Dendritic cell treated with granulocyte-macrophage colony-stimulating factor and Interleukin-4, amounts not matched to agents 40 ng/mL and 50 ng/mL, for 4 days (primary cell): Measurements from ENCODE around the gene C1orf74.

Experiments used
- H3K27ac Mint-ChIP-seq: one replicate; pipeline ENCODE4 v1.8.0; 2022; ENCODE audit warnings: mild to moderate bottlenecking, mixed read lengths
- H3K27me3 Mint-ChIP-seq: one replicate; pipeline ENCODE4 v1.8.0; 2022; ENCODE audit warnings: mild to moderate bottlenecking, mixed read lengths
- H3K36me3 Mint-ChIP-seq: one replicate; pipeline ENCODE4 v1.8.0; 2022; ENCODE audit warnings: low read depth, mixed read lengths
- H3K4me1 Mint-ChIP-seq: one replicate; pipeline ENCODE4 v1.8.0; 2022; ENCODE audit warnings: low read depth, mixed read lengths
- H3K4me3 Mint-ChIP-seq: one replicate; pipeline ENCODE4 v1.8.0; 2022; ENCODE audit warnings: mild to moderate bottlenecking, moderate library complexity, mixed read lengths
- H3K9me3 Mint-ChIP-seq: one replicate; pipeline ENCODE4 v1.8.0; 2022; ENCODE audit warnings: mixed read lengths
- intact Hi-C: fragments of 100-400 bp; cut with micrococcal nuclease; formaldehyde crosslinking; loops from one replicate; pipeline ENCODE4 v1.15.0; 2022

C1orf74 gene

DNA sequence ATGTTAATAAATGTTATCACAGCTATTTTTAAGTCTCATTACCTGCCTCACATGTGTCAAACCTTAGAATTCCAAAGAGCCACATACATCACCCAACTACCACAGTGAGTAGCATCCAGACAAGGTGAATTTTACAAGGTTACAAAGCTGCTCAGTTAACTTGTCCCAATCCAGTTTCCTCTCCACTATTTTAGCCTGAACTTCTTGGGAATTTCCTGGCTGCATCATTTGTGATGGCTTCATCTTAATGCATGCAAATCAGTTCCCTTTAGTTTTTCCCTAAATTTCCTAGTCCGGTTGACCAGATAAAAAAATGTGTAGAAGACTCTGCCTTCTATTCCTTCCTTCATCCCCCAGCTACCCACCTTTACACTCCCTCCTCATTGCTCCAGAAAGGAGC lies 29.1 kb downstream of the C1orf74 start:
- intact Hi-C loops, result no loop called here
- peak overlapping the region; percentile 91 for H3K27ac Mint-ChIP-seq
- no peaks in the 10 kb centered on the region for H3K27me3 Mint-ChIP-seq
- H3K9me3 Mint-ChIP-seq, result no peaks in the 10 kb centered on the region
- peaks cover 87% of the 10 kb centered on the region for H3K4me1 Mint-ChIP-seq
- H3K4me3 Mint-ChIP-seq, result peak overlapping the region; percentile 84
- H3K36me3 Mint-ChIP-seq, result peaks cover 22% of the 10 kb centered on the region

DNA sequence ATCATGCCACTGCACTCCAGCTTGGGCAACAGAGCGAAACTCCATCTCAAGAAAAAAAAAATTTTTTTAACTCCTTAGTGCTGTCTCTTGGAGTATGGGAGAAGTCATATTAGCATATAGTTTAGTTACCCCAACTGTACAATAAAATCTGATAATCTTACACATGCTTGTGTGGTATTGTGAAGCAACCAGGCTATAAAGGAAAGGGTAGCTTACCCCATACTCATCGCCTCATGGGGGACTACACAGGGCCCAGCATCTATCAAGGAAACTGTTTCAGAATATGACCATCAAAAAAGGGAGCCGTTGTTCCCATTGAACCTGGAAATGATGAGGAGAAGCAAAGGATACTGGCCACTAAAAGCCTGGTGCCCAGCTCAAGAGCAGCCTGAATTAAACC lies 31.5 kb downstream of the C1orf74 start:
- intact Hi-C loops, result no loop called here
- Mint-ChIP-seq H3K9me3 (no peaks in the 10 kb centered on the region), H3K4me1 (peaks cover 79% of the 10 kb centered on the region), H3K4me3 (no peak overlapping the region), H3K36me3 (no peaks in the 10 kb centered on the region), H3K27me3 (no peaks in the 10 kb centered on the region), H3K27ac (no peak overlapping the region)

DNA sequence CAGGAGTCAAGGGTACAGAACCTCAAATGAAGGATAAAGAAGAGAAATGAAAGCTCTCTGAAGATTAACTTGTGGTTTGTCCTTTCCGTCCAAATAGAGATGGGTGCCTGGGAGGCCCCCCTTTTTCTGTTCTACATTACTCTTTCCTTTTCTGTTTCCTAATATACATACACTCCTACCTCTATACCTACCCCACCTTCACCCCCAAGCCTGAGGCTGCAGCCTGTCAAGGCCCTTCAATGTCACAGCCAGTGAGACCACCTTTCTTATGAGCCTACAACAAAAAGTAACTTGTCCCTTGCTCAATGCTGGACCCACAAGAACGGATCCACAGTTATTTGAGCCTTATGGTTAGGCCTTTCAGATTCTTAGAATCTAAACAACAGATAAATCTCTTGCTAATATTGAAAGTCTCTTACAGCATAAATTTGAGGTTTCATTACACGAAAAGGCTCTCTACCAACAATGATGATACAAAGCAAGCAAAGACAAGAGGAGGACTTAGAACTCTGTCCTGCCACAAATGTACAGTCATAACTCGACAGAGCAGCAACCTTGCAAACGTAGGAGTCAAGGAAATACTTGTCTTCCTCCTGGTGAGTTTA lies 32.6 kb downstream of the C1orf74 start:
- no peaks in the 10 kb centered on the region for H3K36me3 Mint-ChIP-seq
- peak overlapping the region; percentile 73 for H3K27ac Mint-ChIP-seq
- peaks cover 75% of the 10 kb centered on the region for H3K4me1 Mint-ChIP-seq
- intact Hi-C loops, result no loop called here
- H3K4me3 Mint-ChIP-seq, result no peak overlapping the region
- no peaks in the 10 kb centered on the region for H3K27me3 Mint-ChIP-seq
- no peaks in the 10 kb centered on the region for H3K9me3 Mint-ChIP-seq

GRCh38 chr1:209749670-209750323 lies 34.6 kb downstream of the C1orf74 start:
- Mint-ChIP-seq H3K4me3 (no peak overlapping the region), H3K27me3 (no peaks in the 10 kb centered on the region), H3K27ac (no peak overlapping the region), H3K36me3 (no peaks in the 10 kb centered on the region), H3K9me3 (no peaks in the 10 kb centered on the region), H3K4me1 (peaks cover 62% of the 10 kb centered on the region)
- intact Hi-C loops, result loop anchor here (5.0 kb wide), 1 partner anchor 97 kb away; the partner anchor contains the start of gene LAMB3

- peaks cover 63% of the 10 kb centered on the region for H3K4me1 Mint-ChIP-seq
- no peaks in the 10 kb centered on the region for H3K27me3 Mint-ChIP-seq
- intact Hi-C loops, result loop anchor here (5.0 kb wide), 1 partner anchor 97 kb away; the partner anchor contains the start of gene LAMB3
- H3K36me3 Mint-ChIP-seq, result no peaks in the 10 kb centered on the region
- H3K27ac Mint-ChIP-seq, result no peak overlapping the region
- no peaks in the 10 kb centered on the region for H3K9me3 Mint-ChIP-seq
- no peak overlapping the region for H3K4me3 Mint-ChIP-seq
These were observed 35.2 kb downstream of the C1orf74 start for GRCh38 chr1:209749205-209749604.

GRCh38 chr1:209748620-209749019 lies 35.7 kb downstream of the C1orf74 start:
- H3K27me3 Mint-ChIP-seq, result no peaks in the 10 kb centered on the region
- H3K36me3 Mint-ChIP-seq, result no peaks in the 10 kb centered on the region
- H3K9me3 Mint-ChIP-seq, result no peaks in the 10 kb centered on the region
- H3K4me3 Mint-ChIP-seq, result no peak overlapping the region
- H3K4me1 Mint-ChIP-seq, result peaks cover 64% of the 10 kb centered on the region
- peak overlapping the region; percentile 77 for H3K27ac Mint-ChIP-seq
- intact Hi-C loops, result loop anchor here (5.0 kb wide), 1 partner anchor 96 kb away; the partner anchor contains the start of gene LAMB3

- Mint-ChIP-seq H3K4me3 (peak overlapping the region; percentile 80), H3K27ac (peak overlapping the region; percentile 77), H3K4me1 (peaks cover 73% of the 10 kb centered on the region), H3K27me3 (no peaks in the 10 kb centered on the region), H3K9me3 (no peaks in the 10 kb centered on the region), H3K36me3 (no peaks in the 10 kb centered on the region)
- intact Hi-C loops, result loop anchor here (1.0 to 5.0 kb wide), 4 partner anchors 54 to 171 kb away; partner anchors contain the start of gene LAMB3
These were observed 36.6 kb downstream of the C1orf74 start for GRCh38 chr1:209747580-209748262.

GRCh38 chr1:209746451-209747165 lies 37.8 kb downstream of the C1orf74 start:
- Mint-ChIP-seq H3K4me3 (no peak overlapping the region), H3K27ac (no peak overlapping the region), H3K9me3 (no peaks in the 10 kb centered on the region), H3K36me3 (no peaks in the 10 kb centered on the region), H3K4me1 (peaks cover 71% of the 10 kb centered on the region), H3K27me3 (no peaks in the 10 kb centered on the region)
- intact Hi-C loops, result loop anchor here (1.0 to 5.0 kb wide), 4 partner anchors 53 to 170 kb away; partner anchors contain the start of gene LAMB3

- peaks cover 64% of the 10 kb centered on the region for H3K4me1 Mint-ChIP-seq
- no peaks in the 10 kb centered on the region for H3K36me3 Mint-ChIP-seq
- no peaks in the 10 kb centered on the region for H3K9me3 Mint-ChIP-seq
- intact Hi-C loops, result no loop called here
- peak overlapping the region; percentile 47 for H3K27ac Mint-ChIP-seq
- H3K4me3 Mint-ChIP-seq, result no peak overlapping the region
- no peaks in the 10 kb centered on the region for H3K27me3 Mint-ChIP-seq
These were observed 41.2 kb downstream of the C1orf74 start for GRCh38 chr1:209743145-209743482.

DNA sequence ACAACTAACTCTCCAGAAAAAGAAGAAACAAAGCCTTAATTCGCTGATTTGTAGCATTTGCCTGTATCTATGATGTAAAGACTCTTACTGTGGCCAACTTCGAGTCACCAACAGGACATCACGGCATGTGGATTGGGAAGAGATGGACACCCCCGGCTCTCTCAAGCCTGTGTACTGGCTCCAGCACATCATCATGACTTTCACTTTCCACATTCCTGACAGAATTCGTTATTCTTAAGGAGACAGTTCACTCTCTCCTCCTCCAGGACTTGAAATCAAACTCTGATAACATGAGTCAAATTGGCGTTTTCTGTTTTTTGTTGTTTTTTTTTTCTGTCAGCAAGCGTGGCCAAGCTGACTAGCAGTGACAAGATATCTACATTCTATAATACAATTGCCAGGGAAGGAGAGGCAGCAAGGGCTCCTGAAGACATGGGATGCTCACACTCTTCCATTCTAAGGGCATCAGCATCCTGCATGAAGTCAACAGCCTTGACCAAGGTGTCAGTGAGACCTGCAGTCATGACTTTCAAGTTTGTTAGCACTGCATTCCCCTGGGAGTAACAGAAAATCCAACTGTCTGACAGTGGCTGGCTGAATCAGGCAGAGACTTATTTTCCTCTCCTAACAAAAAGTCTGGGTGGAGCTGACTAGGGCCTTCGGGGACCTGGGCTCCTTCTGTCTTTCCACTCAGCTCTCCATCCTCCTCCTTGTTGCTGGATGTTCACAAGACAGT lies 41.8 kb downstream of the C1orf74 start:
- H3K4me1 Mint-ChIP-seq, result peaks cover 64% of the 10 kb centered on the region
- no peaks in the 10 kb centered on the region for H3K27me3 Mint-ChIP-seq
- no peak overlapping the region for H3K27ac Mint-ChIP-seq
- intact Hi-C loops, result no loop called here
- no peaks in the 10 kb centered on the region for H3K9me3 Mint-ChIP-seq
- H3K36me3 Mint-ChIP-seq, result no peaks in the 10 kb centered on the region
- H3K4me3 Mint-ChIP-seq, result no peak overlapping the region

DNA sequence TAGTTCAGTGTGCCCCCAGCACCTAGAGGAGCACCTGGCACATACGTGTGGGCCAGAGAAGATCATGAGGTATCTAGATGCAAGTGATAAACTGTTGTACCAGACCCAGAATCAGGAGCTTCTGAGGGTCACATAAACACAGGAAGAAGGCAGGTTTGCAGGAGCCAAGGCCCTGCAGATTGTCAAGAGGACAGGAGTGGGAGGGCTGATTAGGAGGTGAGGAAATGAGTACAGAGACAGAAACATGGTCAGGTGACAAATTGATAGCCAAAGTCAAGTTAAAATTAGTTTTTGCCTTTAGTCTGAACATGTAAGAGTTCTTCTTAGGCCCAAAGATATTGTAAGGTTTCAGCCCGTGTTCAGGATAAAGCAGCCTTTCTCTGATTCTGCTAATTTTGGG lies 42.5 kb downstream of the C1orf74 start:
- H3K4me1 Mint-ChIP-seq, result peaks cover 67% of the 10 kb centered on the region
- no peaks in the 10 kb centered on the region for H3K9me3 Mint-ChIP-seq
- intact Hi-C loops, result no loop called here
- no peaks in the 10 kb centered on the region for H3K36me3 Mint-ChIP-seq
- no peak overlapping the region for H3K4me3 Mint-ChIP-seq
- peak overlapping the region; percentile 56 for H3K27ac Mint-ChIP-seq
- H3K27me3 Mint-ChIP-seq, result no peaks in the 10 kb centered on the region

DNA sequence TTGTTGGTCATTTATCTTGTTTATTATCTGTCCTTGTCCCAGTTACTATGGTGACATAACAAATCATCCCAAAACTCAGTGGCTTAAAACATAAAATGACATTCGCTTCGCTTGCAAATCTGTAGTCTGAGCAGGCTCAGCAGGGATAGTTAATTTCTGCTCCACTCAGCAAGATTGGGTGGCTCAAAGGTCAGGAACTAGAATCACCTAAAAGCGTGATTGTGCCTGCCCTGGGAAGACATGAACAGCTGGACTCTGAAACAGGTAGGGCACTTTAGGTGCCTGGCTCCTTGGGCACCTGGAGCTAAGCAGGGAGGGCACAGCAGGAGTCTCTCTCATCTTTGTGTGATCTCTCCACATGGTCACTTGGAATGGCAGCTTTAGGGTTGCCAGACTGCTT lies 43.2 kb downstream of the C1orf74 start:
- Mint-ChIP-seq H3K27me3 (no peaks in the 10 kb centered on the region), H3K4me1 (peaks cover 67% of the 10 kb centered on the region), H3K4me3 (no peak overlapping the region), H3K9me3 (no peaks in the 10 kb centered on the region), H3K27ac (peak overlapping the region; percentile 56), H3K36me3 (no peaks in the 10 kb centered on the region)
- intact Hi-C loops, result no loop called here

GRCh38 chr1:209738270-209738669 lies 46.1 kb downstream of the C1orf74 start:
- peak overlapping the region; percentile 87 for H3K27ac Mint-ChIP-seq
- H3K4me1 Mint-ChIP-seq, result peaks cover 80% of the 10 kb centered on the region
- intact Hi-C loops, result no loop called here
- no peaks in the 10 kb centered on the region for H3K36me3 Mint-ChIP-seq
- H3K27me3 Mint-ChIP-seq, result no peaks in the 10 kb centered on the region
- no peak overlapping the region for H3K4me3 Mint-ChIP-seq
- H3K9me3 Mint-ChIP-seq, result no peaks in the 10 kb centered on the region
